ENCODE data around the gene UBAP2L. TPM values are rescaled to one million over a fixed set of nuclear protein-coding genes. Genes with fewer than 3 reads are reported as not detected.

The UBAP2L gene
- total and polyA plus RNA-seq, 9 of the 15 experiments (the other 6 are each of a cell fraction or from before 2014, with no cell fraction given) = 75.0 to 245 (median 119) TPM

GRCh38 chr1:154208677-154209388, 11.9 kb upstream of the UBAP2L start:
- no peak for ATAC-seq
- ChIA-PET POLR2A (interaction anchor here (0.6 to 1.7 kb wide), 2 partner anchors 9 to 147 kb away, joined by 3 to 4 read pairs; no protein-coding TSS in a partner anchor), CTCF (ENCODE audit: low intra/inter-chr PET ratio) (interaction anchor here (1.2 kb wide), 1 partner anchor 10 kb away, joined by 4 read pairs; no protein-coding TSS in a partner anchor)
- Histone ChIP-seq H3K9ac (ENCODE audit: insufficient read depth in 1 of 2, low read depth in 2 of 2, low read length in 2 of 2) (no peak overlapping the region), H3K4me3 (no peak overlapping the region), H4K20me1 (replicated peaks; ENCODE audit: control insufficient read depth, insufficient read depth, low read length) (no peaks in the 10 kb centered on the region; the same call in 1 of the 2 replicates), H3K9me1 (ENCODE audit: control insufficient read depth, insufficient read depth, low read length) (no peaks in the 10 kb centered on the region), H2AFZ (ENCODE audit: low read depth, low read length) (no peak overlapping the region), H3K27me3 (ENCODE audit: control insufficient read depth in 2 of 2, insufficient read depth in 2 of 2, low read length in 2 of 2) (no peaks in the 10 kb centered on the region), H3K27ac (ENCODE audit: extremely low read depth, low read depth, low read length) (no peak overlapping the region), H3K36me3 (ENCODE audit: control insufficient read depth, insufficient read depth, low read length) (peaks cover 65% of the 10 kb centered on the region), H3K4me2 (ENCODE audit: insufficient read depth, low read length) (no peak overlapping the region), H3K4me1 (replicated peaks in 1 of 2; ENCODE audit: control insufficient read depth in 2 of 2, insufficient read depth in 2 of 2, low read length in 2 of 2) (no peaks in the 10 kb centered on the region; a peak in 1 of 5 replicates), H3K79me2 (ENCODE audit: control insufficient read depth, insufficient read depth, low read length) (no peaks in the 10 kb centered on the region), H3K9me3 (replicated peaks; ENCODE audit: control insufficient read depth, insufficient read depth, low read depth, low read length) (no peaks in the 10 kb centered on the region)
- 93% methylated on average over 5 of the region's 5 CpGs for WGBS (ENCODE audit: insufficient coverage, low coverage, missing lambda C conversion rate)
- no peak for DNase-seq (ENCODE audit: extremely low read depth in 1 of 4, low spot score in 3 of 4)
- intact Hi-C loops (cut with micrococcal nuclease) = no loop called here
- TF ChIP-seq NR4A1 (CRISPR knock-in tag; IDR thresholded peaks at IDR 0.05) = no peak
- TF ChIP-seq NR4A1 (tag; IDR thresholded peaks at IDR 0.05) = no peak
- TF ChIP-seq CEBPG (CRISPR knock-in tag; IDR thresholded peaks at IDR 0.05) = no peak
- 0 out of 4 replicates have a peak, but pooled peaks of 1 of the 2 experiments have one; percentile 30 for TF ChIP-seq CEBPG (tag; conservative IDR thresholded peaks at IDR 0.05 in 1 of 2, IDR thresholded peaks at IDR 0.05 in 1 of 2)
- FAIRE-seq = no peak
- no TSS peak for BruUV-seq (replicated peaks)
- in situ Hi-C loops (cut with MboI) = no loop called here

- Histone ChIP-seq H3K4me2 (ENCODE audit: insufficient read depth, low read length) (no peak overlapping the region), H3K9ac (ENCODE audit: insufficient read depth in 1 of 2, low read depth in 2 of 2, low read length in 2 of 2) (no peak overlapping the region), H3K79me2 (ENCODE audit: control insufficient read depth, insufficient read depth, low read length) (peaks cover 19% of the 10 kb centered on the region), H3K4me3 (no peak overlapping the region), H3K36me3 (ENCODE audit: control insufficient read depth, insufficient read depth, low read length) (peaks cover 79% of the 10 kb centered on the region), H3K27me3 (ENCODE audit: control insufficient read depth in 2 of 2, insufficient read depth in 2 of 2, low read length in 2 of 2) (no peaks in the 10 kb centered on the region), H4K20me1 (replicated peaks; ENCODE audit: control insufficient read depth, insufficient read depth, low read length) (no peaks in the 10 kb centered on the region; the same call in 1 of the 2 replicates), H2AFZ (ENCODE audit: low read depth, low read length) (no peak overlapping the region), H3K27ac (ENCODE audit: extremely low read depth, low read depth, low read length) (no peak overlapping the region), H3K9me1 (ENCODE audit: control insufficient read depth, insufficient read depth, low read length) (no peaks in the 10 kb centered on the region), H3K4me1 (replicated peaks in 1 of 2; ENCODE audit: control insufficient read depth in 2 of 2, insufficient read depth in 2 of 2, low read length in 2 of 2) (no peaks in the 10 kb centered on the region; a peak in 1 of 5 replicates), H3K9me3 (replicated peaks; ENCODE audit: control insufficient read depth, insufficient read depth, low read depth, low read length) (no peaks in the 10 kb centered on the region)
- ATAC-seq (no peak), DNase-seq (ENCODE audit: extremely low read depth in 1 of 4, low spot score in 3 of 4) (no peak), FAIRE-seq (no peak)
- POLR2A ChIA-PET = no interaction called here
- in situ Hi-C loops (cut with MboI) (no loop called here), intact Hi-C loops (cut with micrococcal nuclease) (no loop called here)
- no TSS peak for BruUV-seq (replicated peaks)
- CTCF ChIA-PET (ENCODE audit: low intra/inter-chr PET ratio) = no interaction called here
- WGBS (ENCODE audit: insufficient coverage, low coverage, missing lambda C conversion rate) = 97% methylated on average over 10 of the region's 10 CpGs
- no peak for TF ChIP-seq BHLHE40 (IDR thresholded peaks at IDR 0.05; ENCODE audit: low read length)
- TF ChIP-seq ZHX1 (conservative IDR thresholded peaks at IDR 0.05; ENCODE audit: low read length) = no peak
- no peak for TF ChIP-seq NUFIP1 (IDR thresholded peaks at IDR 0.05; ENCODE audit: partially characterized antibody)
- no peak for TF ChIP-seq THAP12 (CRISPR knock-in tag; IDR thresholded peaks at IDR 0.05)
- no peak for TF ChIP-seq SNIP1 (IDR thresholded peaks at IDR 0.05; ENCODE audit: low read depth)
- TF ChIP-seq COPS2 (conservative IDR thresholded peaks at IDR 0.05) = no peak
Observed at GRCh38 chr1:154212083-154212482, 8.7 kb upstream of the UBAP2L start.
